ENCODE measurements around the gene TMEM209. TPM values are rescaled to one million over a fixed set of nuclear protein-coding genes. Genes with fewer than 3 reads are reported as not detected.
"Not testable (repeated sequence)": the region's sequence is repeated elsewhere in the genome, so short reads cannot be mapped to it uniquely, and the experiment has no call there.

TMEM209 gene
- total RNA-seq, 1 donor from 2014 or later: 10.8 TPM

DNA sequence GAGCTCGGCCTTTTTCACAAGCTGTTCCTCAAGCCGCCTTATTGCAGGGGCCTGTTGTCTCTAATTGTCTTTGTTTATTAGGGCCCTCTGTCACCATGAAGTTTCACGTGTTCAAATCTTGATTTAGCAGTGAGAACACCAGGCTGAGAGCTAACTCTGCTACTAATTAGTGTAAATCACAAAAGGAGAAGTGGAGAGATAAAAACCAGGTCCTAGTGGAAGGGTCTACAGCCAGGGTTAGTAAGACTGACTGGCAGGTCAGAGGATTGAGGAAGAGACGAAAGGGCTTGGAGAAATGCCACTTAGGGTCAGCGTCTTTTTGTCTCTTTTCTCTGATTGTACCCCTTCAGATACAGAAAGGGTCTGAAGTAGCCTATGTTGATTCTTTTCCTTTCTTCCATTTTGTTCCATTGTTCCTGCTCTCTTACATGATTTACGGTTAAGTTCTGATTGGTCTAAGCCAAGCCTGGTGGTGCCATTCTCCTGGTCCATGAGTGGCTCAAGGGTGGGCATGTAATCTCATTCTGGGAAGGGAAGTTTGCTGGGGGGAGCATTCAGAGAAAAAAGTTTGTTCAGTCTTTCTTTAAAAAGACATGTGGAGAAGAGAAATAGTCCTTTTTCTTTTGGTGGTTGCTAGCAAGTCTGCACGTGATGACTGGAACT lies 23.8 kb upstream of the TMEM209 start:
- intact Hi-C loops (cut with DNase I): no loop called here
- H3K27ac ChIP-seq: peak overlapping the region; percentile 39

DNA sequence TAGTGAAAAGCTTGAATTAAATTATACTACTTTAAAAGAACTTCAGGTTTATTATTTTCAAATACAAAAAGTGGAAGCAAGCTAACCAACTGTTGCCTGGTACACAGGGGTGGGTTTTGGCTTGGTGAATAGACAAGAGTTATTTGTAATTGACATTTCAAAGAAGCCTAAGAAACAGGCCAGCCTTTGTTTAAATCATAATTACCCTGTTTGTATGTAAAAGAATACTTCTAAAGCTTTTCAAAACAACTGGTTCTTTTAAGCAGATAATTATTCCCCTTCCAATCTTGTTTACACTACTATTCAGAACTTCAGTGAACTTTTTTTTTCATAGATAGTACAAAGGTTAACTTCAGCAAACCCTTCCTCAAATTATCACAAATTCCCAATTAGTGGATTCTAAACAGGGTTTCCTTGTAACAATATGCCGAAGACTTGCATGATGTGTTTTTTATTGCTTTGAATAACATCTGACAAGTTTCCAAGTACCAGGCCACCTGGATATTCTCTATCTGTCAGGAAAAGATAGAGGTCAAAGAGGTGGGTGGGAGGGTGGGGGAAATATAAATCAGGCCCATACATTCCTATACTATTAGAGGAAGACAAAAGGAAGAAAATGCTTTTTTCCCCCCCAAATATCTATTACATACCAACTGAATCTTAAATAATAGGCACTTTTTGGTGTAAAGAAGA lies 22.8 kb upstream of the TMEM209 start:
- intact Hi-C loops (cut with DNase I): no loop called here
- no peak for TF ChIP-seq POLR2A (IDR thresholded peaks at IDR 0.05)
- TF ChIP-seq, protein P1, sequence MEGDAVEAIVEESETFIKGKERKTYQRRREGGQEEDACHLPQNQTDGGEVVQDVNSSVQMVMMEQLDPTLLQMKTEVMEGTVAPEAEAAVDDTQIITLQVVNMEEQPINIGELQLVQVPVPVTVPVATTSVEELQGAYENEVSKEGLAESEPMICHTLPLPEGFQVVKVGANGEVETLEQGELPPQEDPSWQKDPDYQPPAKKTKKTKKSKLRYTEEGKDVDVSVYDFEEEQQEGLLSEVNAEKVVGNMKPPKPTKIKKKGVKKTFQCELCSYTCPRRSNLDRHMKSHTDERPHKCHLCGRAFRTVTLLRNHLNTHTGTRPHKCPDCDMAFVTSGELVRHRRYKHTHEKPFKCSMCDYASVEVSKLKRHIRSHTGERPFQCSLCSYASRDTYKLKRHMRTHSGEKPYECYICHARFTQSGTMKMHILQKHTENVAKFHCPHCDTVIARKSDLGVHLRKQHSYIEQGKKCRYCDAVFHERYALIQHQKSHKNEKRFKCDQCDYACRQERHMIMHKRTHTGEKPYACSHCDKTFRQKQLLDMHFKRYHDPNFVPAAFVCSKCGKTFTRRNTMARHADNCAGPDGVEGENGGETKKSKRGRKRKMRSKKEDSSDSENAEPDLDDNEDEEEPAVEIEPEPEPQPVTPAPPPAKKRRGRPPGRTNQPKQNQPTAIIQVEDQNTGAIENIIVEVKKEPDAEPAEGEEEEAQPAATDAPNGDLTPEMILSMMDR (IDR thresholded peaks at IDR 0.05): no peak
- TF ChIP-seq POLR2AphosphoS5 (IDR thresholded peaks at IDR 0.05; ENCODE audit: insufficient read depth in 1 of 2, low read depth in 1 of 2): no peak
- Histone ChIP-seq H3K27me3 (no peaks in the 10 kb centered on the region), H3K9me3 (no peaks in the 10 kb centered on the region), H3K36me3 (no peaks in the 10 kb centered on the region), H3K4me1 (peaks cover 22% of the 10 kb centered on the region), H3K27ac (no peak overlapping the region), H3K4me3 (no peak overlapping the region)
- no peak for DNase-seq (ENCODE audit: extremely low spot score in 2 of 2)

More for the DNA sequence above, 23.8 kb upstream of the TMEM209 start:
- DNase-seq (ENCODE audit: extremely low spot score in 2 of 2): no peak
- TF ChIP-seq, protein P1 (IDR thresholded peaks at IDR 0.05): no peak
- no peak for TF ChIP-seq POLR2A (IDR thresholded peaks at IDR 0.05)
- no peak for TF ChIP-seq POLR2AphosphoS5 (IDR thresholded peaks at IDR 0.05; ENCODE audit: insufficient read depth in 1 of 2, low read depth in 1 of 2)
- no peaks in the 10 kb centered on the region for H3K9me3 ChIP-seq
- H3K4me3 ChIP-seq: no peak overlapping the region
- H3K4me1 ChIP-seq: peaks cover 22% of the 10 kb centered on the region
- H3K27me3 ChIP-seq: no peaks in the 10 kb centered on the region
- H3K36me3 ChIP-seq: no peaks in the 10 kb centered on the region

DNA sequence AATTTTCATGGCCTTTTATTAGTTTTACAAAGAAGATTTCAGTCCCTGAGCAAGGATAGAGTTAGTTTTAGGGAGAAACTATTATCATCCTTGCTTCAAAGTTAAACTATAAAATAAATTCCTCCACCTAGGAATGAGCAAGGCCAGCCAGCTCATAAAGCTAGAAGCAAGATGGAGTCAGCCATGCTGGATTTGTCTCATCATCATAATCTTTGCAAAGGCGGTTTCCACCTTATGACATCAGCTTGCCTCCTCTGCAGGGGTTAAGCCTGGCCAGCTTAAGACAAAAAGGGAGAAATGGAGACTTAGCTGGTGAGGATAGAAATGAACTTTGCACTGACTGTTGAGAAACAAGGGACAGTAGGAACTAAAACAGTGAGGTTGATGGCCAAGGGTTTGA lies 21.1 kb upstream of the TMEM209 start:
- no peak overlapping the region for H3K27ac ChIP-seq
- H3K4me1 ChIP-seq: peaks cover 17% of the 10 kb centered on the region
- intact Hi-C loops (cut with DNase I): no loop called here
- H3K4me3 ChIP-seq: no peak overlapping the region
- no peaks in the 10 kb centered on the region for H3K27me3 ChIP-seq
- no peaks in the 10 kb centered on the region for H3K36me3 ChIP-seq
- TF ChIP-seq POLR2A (IDR thresholded peaks at IDR 0.05) (no peak), POLR2AphosphoS5 (IDR thresholded peaks at IDR 0.05; ENCODE audit: insufficient read depth in 1 of 2, low read depth in 1 of 2) (no peak)
- TF ChIP-seq, protein P1 (IDR thresholded peaks at IDR 0.05): no peak
- no peaks in the 10 kb centered on the region for H3K9me3 ChIP-seq
- DNase-seq (ENCODE audit: extremely low spot score in 2 of 2): no peak

DNA sequence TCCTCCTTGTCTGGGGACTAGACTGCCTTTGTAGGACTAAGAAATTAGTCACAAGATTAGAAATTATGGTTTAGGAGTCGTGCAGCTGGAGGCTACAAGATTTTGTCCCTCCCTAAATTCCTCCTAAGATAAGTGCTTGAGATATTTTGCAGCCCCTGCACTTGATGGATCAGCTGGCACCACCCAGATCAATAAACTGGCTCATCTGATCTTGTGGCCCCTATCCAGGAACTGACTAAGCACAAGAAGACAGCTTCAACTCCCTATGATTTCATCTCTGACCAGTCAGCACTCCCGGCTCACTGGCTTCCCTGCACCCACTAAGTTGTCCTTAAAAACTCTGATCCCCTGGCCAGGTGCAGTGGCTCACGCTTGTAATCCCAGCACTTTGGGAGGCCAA lies 19.7 kb upstream of the TMEM209 start:
- Histone ChIP-seq H3K27ac (peak overlapping the region; percentile 48), H3K4me1 (peaks cover 17% of the 10 kb centered on the region)
- DNase-seq (ENCODE audit: extremely low spot score in 2 of 2); H3K9me3 ChIP-seq; intact Hi-C loops (cut with DNase I); H3K27me3 ChIP-seq; H3K4me3 ChIP-seq; H3K36me3 ChIP-seq: not testable (repeated sequence)

DNA sequence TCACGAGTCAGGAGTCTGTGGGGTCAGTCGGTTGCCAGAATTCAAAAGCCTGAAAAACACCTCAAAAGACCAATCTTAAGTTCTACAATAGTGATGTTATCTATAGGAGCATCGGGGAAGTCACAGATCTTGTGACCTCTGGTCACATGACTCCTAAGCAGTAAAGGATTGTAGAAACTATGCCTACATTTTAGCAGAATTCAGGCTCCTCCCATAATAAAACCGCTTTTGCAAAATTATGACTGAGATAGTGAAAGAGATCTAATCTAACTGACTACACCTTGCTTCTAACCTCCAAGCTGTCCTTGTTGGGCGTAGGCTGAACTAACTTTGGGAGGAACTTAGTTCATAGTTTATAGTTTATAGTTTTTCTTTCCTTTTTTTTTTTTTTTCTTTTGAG lies 19.0 kb upstream of the TMEM209 start:
- Histone ChIP-seq H3K4me3 (no peak overlapping the region), H3K9me3 (no peaks in the 10 kb centered on the region), H3K27me3 (no peaks in the 10 kb centered on the region), H3K36me3 (no peaks in the 10 kb centered on the region), H3K27ac (no peak overlapping the region), H3K4me1 (peaks cover 17% of the 10 kb centered on the region)
- DNase-seq (ENCODE audit: extremely low spot score in 2 of 2): no peak
- TF ChIP-seq POLR2A (IDR thresholded peaks at IDR 0.05) (no peak), POLR2AphosphoS5 (IDR thresholded peaks at IDR 0.05; ENCODE audit: insufficient read depth in 1 of 2, low read depth in 1 of 2) (no peak)
- TF ChIP-seq, protein P1 (IDR thresholded peaks at IDR 0.05): no peak
- intact Hi-C loops (cut with DNase I): no loop called here

All from vagina (tissue), 2 donors.